Fibroblast of lung (primary cell): ENCODE results near the gene LRMDA.

Experiments used
- CTCF ChIP-seq, 2 donors: IDR thresholded peaks in 1 of 2; conservative IDR thresholded peaks in 1 of 2; 1 replicate in 1 of 2; 2 replicates in 1 of 2; pipeline ENCODE4 v1.5.1; 2011 to 2012; ENCODE audit warnings: low read length in 2 of 2, control low read depth in 1 of 2, inconsistent platforms in 1 of 2, low read depth in 1 of 2, mild to moderate bottlenecking in 1 of 2
- EZH2 ChIP-seq: IDR thresholded peaks from 2 replicates; pipeline ENCODE4 v1.5.1; 2012; ENCODE audit warnings: low read length, control low read depth, mild to moderate bottlenecking; ENCODE audit errors: missing control alignments

DNA sequence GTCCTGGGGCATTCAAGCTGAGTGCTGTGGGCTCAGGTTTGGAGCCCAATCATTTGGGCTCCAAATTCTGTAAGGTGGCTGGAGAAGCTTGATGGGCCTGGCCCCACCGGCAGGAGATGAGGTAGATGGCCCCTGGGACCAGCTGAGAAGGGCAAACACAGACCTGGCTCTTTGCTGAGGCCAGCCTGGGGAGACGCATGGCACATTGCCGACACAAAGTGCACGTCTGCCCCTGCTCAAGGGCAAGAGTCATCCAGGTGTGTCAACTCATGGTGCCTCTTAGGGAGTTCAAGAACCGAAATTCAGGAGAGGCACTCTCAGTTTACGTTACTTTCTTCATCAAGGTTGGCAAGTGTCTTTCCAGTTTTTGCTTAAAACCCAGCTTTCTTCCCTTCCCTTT lies 227.5 kb downstream of the LRMDA start:
- TF ChIP-seq CTCF (conservative IDR thresholded peaks at IDR 0.05 in 1 of 2, IDR thresholded peaks at IDR 0.05 in 1 of 2; ENCODE audit: low read depth in 1 of 2, low read length in 2 of 2) (no peak), EZH2 (no peak)
